SH-SY5Y (cell line): ENCODE data around the gene FBXO7.

Experiments
- GATA2 ChIP-seq: IDR thresholded peaks from 2 replicates; pipeline ENCODE4 v1.6.1; 2011; ENCODE audit warnings: mild to moderate bottlenecking, low read depth, low read length
- GATA3 ChIP-seq: IDR thresholded peaks from 2 replicates; pipeline ENCODE4 v1.6.1; 2011; ENCODE audit warnings: low read depth, mild to moderate bottlenecking, low read length, moderate library complexity

GRCh38 chr22:32489377-32489776 lies 14.8 kb downstream of the FBXO7 start:
- TF ChIP-seq GATA2 = no peak
- no peak for TF ChIP-seq GATA3
